Right renal pelvis (tissue), 4 donors: ENCODE results near the gene NELFB. TPM values are rescaled to one million over a fixed set of nuclear protein-coding genes. Genes with fewer than 3 reads are reported as not detected.
"Not testable (repeated sequence)": the region's sequence is repeated elsewhere in the genome, so short reads cannot be mapped to it uniquely, and the experiment has no call there.

Source experiments
- DNase-seq, 4 donors: peaks; one replicate each; pipeline ENCODE4 v3.0.0-alpha.2; 2013; ENCODE audit warnings: low read depth in 4 of 4, low spot score in 3 of 4, missing footprints in 1 of 4
- polyA plus RNA-seq, 4 donors: library from polyadenylated mRNA; unstranded; fragments of 120-200 nt; gene quantifications; one replicate each; pipeline ENCODE4 v1.2.1, GENCODE V29; 2013; ENCODE audit not compliant: insufficient read length in 4 of 4

The NELFB gene
- polyA plus RNA-seq, 4 donors = 46.6 to 69.7 (median 51.2) TPM

- no peak for DNase-seq
Observed at GRCh38 chr9:137234055-137234697, 21.0 kb upstream of the NELFB start.

- DNase-seq = no peak
Observed at GRCh38 chr9:137234758-137235423, 20.2 kb upstream of the NELFB start.

GRCh38 chr9:137235424-137236237 lies 19.5 kb upstream of the NELFB start:
- no peak for DNase-seq

- peak; percentile 67 to 81 (median 72) for DNase-seq
Observed at GRCh38 chr9:137236238-137236935, 18.7 kb upstream of the NELFB start.

- no peak for DNase-seq
Observed at GRCh38 chr9:137236936-137237421, 18.1 kb upstream of the NELFB start.

GRCh38 chr9:137237759-137238726 lies 17.1 kb upstream of the NELFB start:
- no peak for DNase-seq

GRCh38 chr9:137239541-137240200 lies 15.5 kb upstream of the NELFB start:
- not testable (repeated sequence) for DNase-seq

- peak in 2 of 4 donors; percentile 49 to 53 for DNase-seq
Observed at GRCh38 chr9:137240318-137240840, 14.7 kb upstream of the NELFB start.

GRCh38 chr9:137240841-137241489 lies 14.2 kb upstream of the NELFB start, which contains the start of gene TUBB4B:
TUBB4B (plus strand) TSS chr9:137241287; CDS start chr9:137241361, 74 bp downstream.
- peak; percentile 97 to 100 (median 99) for DNase-seq

- no peak for DNase-seq
Observed at GRCh38 chr9:137241490-137242268, 13.4 kb upstream of the NELFB start.

- no peak for DNase-seq
Observed at GRCh38 chr9:137242269-137243203, 12.6 kb upstream of the NELFB start.

- DNase-seq = not testable (repeated sequence)
Observed at GRCh38 chr9:137243266-137243625, 11.9 kb upstream of the NELFB start.

GRCh38 chr9:137243626-137244485 lies 11.3 kb upstream of the NELFB start:
- DNase-seq = no peak

- DNase-seq = no peak
Observed at GRCh38 chr9:137244486-137245449, 10.4 kb upstream of the NELFB start.
